Pulmonary artery endothelial cell (primary cell): Measurements from ENCODE around the gene PCDH9. TPM values are rescaled to one million over a fixed set of nuclear protein-coding genes. Genes with fewer than 3 reads are reported as not detected.
"Not testable (repeated sequence)": the region's sequence is repeated elsewhere in the genome, so short reads cannot be mapped to it uniquely, and the experiment has no call there.

Experiments used
- DNase-seq: peaks from one replicate; pipeline ENCODE4 v3.0.0-alpha.2; 2011; ENCODE audit warnings: low read depth, low spot score
- total RNA-seq: library from RNA; depleted of rRNA; stranded (reverse); fragments of >200 nt; gene quantifications from 2 replicates; pipeline ENCODE4 v1.2.3, GENCODE V29; 2014

PCDH9 gene
- total RNA-seq, 1 donor from 2014 or later = 2.9 TPM

DNA sequence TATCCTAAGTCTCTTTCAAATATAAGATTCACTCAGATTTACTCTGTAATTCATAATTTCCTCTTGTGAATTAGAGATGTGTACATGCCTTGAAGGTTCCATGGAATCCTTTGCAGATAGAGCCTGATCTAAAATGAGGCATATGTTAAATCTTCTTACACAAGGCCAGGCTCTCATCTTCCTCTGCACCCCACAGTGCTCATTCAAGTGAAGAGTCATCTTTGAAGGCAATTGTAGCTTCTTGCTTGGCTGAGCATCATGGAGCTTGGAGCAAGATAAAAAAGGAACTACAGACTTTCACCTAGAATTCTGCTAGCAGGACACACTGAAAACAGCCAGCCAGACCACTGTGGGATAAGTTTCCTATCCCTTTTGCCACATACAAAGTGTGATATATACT, 566.4 kb downstream of the PCDH9 start:
- no peak for DNase-seq

DNA sequence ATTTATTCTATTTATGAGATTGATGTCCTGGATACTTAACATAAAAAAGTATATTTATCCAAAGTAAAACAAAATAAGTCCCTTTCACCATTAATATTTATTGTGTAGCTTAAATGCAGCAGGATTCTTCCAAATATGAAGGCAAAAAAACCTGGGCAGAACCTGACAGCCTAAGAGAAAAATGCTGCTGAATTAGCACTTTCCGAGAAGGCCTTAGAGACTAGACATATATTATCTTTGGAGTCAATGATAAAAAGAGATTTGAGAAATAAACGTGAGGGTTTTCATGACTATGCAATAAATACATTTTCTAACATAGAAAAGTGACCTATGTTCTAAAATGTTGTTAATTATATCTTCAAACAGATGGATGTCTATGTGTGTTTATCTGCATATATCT, 566.9 kb downstream of the PCDH9 start:
- DNase-seq = no peak

GRCh38 chr13:66661336-66661735, 568.8 kb downstream of the PCDH9 start:
- DNase-seq = no peak

DNA sequence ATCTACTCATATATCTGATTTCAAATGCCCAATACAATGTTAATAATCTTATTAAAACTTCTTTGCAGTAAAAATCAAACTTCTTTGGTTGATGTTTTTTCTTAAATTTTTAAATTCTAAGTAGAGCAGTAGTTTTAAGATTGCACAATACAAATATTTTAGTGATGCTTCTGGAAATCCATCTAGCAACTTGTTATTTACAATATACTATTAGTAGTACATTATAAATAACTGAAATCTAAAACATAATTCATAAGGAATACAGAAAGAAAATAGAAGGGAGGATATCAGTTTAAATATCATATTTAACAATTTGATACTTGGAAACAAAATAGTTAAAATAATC, 569.7 kb downstream of the PCDH9 start:
- no peak for DNase-seq

DNA sequence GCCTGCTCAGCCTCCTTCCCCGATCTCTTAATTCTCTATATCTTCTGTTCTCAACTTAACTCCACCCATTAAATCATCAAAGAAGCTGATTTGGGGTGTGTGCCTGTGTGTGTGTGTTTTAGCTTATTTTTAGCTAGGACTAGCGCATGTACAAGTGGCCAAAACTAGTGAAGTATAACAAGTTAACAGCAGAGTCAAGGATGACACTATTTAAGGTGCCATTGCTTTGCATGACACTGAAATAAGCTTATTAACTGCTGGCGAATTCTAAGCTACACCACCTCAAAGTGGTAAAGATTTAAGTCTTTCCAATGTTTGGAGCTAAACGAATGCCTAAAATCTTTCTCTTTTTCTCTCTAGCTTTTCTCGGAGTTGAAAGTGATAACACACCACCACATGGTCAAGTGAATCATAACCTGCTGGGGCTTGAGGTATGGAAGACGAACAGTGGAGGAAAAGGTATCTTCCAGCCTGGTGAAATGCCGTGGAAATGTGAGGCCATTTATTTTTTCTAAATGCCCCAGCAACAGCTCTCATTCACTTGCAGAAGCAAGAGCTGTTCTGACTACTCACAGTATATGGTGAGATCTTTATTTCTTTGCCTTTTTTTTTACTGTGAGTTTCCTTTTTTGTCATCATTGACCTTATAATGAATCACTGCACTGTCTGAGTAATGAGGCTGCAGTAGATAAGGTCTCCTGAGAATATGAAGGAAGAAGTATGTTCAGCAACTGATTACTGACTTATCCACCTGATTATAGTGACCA, 570.3 kb downstream of the PCDH9 start:
- DNase-seq = peak; percentile 35

DNA sequence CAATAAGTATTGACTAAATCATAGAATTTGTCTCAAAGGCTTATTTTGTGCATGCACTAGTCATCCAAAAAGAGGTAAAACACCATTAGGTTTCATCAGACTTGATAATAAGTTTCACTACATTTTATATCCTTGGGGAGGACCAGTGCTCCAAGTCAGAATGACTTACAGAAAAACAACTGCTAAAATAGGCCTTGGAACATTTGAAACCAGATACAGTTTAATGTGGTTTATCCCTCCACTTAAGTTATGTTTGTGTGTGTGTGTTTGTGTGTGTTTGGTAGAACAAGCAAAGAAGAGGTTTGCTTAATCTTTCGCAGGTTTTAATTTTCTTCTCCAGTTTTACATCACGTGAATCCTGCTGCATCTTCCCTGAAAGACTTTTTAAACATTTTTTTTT, 570.9 kb downstream of the PCDH9 start:
- DNase-seq = no peak

- peak; percentile 98 for DNase-seq
Measured at GRCh38 chr13:66657165-66657881, 572.8 kb downstream of the PCDH9 start.

GRCh38 chr13:66655847-66656454, 574.2 kb downstream of the PCDH9 start:
- DNase-seq = no peak

DNA sequence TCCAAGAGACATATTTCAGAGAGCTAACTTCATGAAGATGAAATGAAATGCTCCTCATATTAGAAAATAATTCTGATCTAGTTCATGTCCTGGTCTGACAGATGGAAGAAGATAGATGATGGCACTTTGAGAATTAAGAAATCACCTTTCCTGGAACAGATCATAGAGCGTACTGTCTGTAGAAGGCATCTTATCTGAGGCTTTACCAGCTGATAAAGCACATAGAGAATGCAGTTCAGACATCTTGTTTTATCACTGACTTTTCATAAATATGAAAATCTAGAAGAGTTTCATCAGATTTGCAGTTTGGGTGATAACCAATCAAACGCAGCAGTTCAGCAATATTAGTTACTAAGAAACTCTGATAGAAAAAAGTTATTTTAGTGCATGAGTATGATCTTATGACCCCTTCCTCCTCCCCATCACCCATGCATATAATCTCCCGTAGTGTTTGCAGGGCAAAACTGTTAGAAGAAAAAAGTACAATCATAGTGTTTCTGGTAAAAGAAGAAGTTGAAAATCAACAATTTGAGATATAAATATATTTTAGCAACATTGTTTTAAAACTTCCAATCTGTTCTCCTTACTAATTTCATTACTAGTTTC, 585.2 kb downstream of the PCDH9 start:
- no peak for DNase-seq

DNA sequence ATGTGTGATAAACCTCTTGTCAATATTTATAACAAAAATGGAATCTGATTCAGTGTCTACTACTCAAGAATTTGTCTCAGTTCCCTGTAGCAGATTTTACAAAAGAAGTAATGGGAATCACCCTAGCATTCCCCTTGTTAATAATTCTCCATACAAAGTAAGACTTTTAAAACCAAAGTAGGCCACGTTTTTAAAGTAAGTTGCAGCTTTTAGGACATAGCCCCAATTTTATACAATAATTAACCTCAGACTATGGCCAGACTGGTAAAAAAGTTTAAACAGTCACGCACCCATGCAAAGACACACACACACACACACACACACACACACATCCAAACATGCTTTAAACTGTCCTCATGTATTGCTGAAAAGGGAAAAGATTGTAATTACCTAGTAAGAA, 589.9 kb downstream of the PCDH9 start:
- no peak for DNase-seq

- DNase-seq = no peak
Measured at GRCh38 chr13:66639044-66639443, 591.1 kb downstream of the PCDH9 start.

- DNase-seq = peak; percentile 81
Measured at GRCh38 chr13:66635526-66635925, 594.6 kb downstream of the PCDH9 start.

- no peak for DNase-seq
Measured at GRCh38 chr13:66634384-66634783, 595.8 kb downstream of the PCDH9 start.

DNA sequence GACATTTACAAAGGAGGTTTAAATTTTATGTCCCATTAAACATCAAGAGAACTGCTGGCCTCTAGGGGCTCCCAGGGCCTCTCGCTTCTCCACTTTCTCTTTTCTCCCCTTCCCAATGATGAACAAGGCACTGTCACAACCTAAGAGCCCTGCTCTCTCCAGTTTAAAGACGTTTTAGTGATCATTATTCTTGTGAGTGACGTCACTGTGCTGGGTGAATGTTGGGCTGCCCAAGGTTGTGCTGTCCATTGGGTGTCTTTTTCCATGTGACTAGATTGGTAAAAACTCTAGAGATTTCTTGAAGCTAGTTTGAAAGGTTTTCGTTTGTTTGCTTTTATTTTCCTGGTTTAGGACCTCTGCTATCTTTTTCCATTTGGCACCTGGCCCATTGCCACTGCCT, 602.6 kb downstream of the PCDH9 start:
- no peak for DNase-seq

GRCh38 chr13:66624302-66624701, 605.8 kb downstream of the PCDH9 start:
- DNase-seq = no peak

DNA sequence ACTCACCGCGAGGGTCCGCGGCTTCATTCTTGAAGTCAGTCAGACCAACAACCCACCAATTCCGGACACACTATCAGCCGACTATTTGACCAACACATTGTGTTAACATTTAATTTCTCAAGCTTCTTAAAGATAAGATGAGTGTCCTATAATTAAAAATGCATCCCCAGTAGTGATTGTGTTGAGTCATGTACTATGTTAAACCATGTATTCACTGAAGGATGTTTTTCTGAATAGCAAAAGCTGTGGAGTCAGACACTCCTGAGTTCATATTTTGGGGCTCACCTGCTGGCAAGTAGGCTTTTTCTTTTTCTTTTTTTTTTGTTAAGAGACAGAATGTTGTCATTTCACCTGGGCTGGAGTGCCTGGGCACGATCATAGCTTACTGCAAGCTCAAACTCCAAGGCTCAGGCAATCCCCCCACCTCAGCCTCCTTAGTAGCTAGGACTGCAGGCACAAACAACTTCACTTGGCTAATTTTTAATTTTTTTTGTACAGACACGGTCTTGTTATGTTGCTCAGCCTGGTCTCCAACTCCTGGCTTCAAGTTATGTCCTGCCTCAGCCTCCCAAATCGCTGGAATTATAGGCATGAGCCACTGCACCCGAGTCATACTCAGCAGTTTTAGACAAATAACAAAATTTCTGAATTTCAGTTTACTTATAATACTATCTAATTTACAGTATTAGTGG, 606.9 kb downstream of the PCDH9 start:
- no peak for DNase-seq

- not testable (repeated sequence) for DNase-seq
Measured at GRCh38 chr13:66621906-66622447, 608.2 kb downstream of the PCDH9 start.

DNA sequence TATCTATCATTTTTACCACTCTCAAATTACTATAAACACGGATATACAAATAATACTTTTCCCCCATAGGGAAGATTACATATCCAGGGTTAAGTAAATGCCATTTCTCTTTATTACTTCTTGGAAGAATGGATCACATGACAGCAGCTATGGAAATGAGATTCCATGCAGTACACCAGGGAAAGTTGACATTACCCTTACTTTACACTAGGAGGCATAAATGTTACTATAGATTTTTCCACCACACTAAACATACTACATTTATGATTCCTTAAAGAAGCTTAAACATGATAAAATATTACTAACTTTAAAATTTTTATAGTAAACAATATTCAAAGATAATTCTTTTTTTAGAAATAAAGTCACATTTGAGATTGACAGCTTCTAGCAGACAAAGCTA, 611.4 kb downstream of the PCDH9 start:
- DNase-seq = peak; percentile 10

DNA sequence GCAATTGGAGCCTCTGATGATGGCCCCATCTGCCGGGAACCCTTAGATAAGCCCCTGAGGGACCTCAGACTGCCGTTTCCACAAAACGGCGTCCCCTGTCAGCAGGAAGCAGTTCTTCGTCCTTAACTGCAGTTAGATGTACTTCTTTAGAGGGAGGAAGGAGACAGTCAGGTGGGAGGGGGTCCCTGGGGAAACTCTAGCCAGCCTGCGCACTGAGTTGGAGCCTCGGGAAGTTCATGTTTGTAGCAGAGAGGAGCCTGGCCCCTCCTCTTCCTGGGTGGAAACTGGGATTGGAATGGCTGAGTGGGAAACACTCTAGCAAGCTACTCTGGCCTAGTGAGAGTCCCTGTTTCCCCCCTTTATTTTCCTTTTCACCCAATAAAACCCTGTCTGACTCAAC, 612.4 kb downstream of the PCDH9 start:
- no peak for DNase-seq

DNA sequence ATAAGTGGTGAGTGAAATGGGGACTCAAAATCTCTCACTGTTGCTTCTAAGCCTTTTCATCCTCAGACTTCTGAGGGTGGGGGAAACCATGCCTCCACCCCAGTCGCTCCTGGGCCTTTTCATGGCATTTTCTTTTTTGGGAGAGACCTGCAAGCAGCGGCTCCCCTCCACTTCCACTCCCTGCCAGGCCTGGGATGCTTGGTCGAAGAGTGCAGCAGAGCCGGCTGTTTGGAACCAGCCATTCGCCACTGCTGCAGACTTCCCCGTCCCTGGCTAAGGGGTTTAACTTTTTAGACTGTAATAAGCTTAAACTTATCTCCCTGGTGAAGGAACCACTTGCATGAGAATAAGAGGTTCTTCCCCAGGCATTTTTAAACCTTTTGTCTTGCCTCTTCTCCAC, 617.2 kb downstream of the PCDH9 start:
- DNase-seq = no peak

DNA sequence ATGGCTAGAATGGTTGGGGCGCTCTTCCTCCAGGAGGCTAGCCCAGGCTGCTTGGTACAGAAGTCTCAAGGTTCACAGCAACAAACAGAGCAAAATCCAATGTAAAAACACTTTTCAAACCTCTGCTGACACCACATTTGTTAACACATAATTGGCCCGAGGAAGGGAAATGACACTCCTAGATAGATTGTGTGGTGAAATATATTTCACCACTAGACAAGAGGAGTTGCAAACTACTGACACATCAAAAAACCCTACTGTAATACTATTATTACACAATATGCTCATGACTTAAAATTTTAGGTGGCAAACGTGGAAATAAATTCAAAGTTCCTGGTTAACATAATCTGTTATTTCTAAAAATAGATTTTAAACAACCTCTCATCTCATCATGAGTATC, 643.6 kb downstream of the PCDH9 start:
- no peak for DNase-seq
